GM18873 (cell line): ENCODE measurements around the gene MAP3K4.

Experiments
- ATAC-seq: cut with Tn5 transposase; IDR thresholded peaks from one replicate; pipeline ENCODE4 v1.9.1; 2021; ENCODE audit warnings: mild to moderate bottlenecking, moderate library complexity, moderate number of reproducible peaks; ENCODE audit not compliant: unreplicated experiment, low FRiP score

The MAP3K4 gene

DNA sequence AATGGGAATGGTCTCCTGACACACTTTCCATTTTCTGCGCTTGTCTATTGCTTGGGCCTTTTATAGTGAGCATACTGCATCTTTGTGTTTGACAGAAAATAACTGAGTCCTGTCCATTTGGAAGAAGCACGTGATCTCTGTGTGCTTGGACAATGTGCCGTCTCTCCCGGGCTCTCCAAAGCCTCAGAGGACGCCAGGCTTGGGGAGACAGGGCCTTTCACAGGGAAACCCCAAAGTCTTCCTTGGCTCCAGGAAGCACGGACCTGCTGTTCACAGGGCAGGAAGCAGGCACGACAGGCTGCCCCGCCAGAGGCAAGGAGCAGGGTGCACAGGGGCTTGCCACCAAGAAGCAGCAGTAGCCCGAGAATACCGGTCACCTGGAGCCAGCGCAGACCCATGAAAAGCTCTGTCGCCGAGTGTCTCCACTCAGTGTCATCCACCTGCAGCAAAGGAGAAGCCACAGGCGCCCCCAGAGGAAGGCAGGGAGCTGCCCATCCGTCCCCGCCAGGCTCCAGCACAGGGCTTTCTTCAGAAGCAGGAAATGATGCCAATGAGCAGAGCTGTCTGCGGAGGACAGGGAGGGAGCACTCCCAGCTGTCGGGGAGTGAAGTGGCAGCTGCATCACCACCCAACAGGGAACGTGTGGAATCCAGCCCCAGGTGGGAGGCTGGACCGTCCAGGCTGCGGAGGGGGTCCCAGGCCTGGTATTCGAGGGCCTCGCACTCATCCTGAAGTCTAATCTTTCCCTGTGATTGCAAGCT, 147.2 kb downstream of the MAP3K4 start:
- no peak for ATAC-seq

- no peak for ATAC-seq
Observed at GRCh38 chr6:161139304-161139765, 147.8 kb downstream of the MAP3K4 start.

GRCh38 chr6:161139766-161140553, 148.4 kb downstream of the MAP3K4 start:
- ATAC-seq, result no peak

DNA sequence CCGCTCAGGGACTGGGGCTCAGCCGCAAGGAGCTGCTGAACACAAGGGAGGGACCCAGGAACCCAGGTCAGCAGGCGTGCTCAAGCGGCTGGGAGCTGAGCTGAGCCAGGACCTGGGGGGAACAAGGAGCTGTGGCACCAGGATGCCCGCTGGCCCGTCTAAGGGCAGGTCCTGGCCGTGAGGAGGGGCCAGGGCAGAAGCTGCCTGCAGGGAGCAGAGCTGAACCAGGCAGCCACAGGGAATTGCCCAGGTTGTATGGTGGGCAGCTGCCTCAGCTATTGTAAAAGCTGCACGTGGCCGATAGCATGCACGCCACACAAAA, 148.9 kb downstream of the MAP3K4 start:
- ATAC-seq, result no peak

- ATAC-seq, result no peak
Observed at GRCh38 chr6:161141173-161141572, 149.6 kb downstream of the MAP3K4 start.

DNA sequence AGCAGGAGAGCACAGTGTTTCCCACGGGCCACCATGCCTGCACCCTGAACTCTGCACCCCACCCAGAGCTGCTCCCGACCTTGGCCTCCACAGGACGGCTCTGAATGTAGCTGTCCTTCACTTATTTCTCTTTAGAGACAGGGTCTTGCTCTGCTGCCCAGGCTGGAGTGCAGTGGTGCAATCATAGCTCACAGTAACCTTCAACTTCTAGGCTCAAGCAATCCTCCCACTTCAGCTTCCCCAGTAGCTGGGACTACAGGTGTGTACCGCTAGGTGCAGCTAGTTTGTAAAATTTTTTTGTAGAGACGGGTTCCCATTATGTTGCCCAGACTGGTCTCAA, 151.4 kb downstream of the MAP3K4 start:
- no peak for ATAC-seq

GRCh38 chr6:161143663-161144430, 152.3 kb downstream of the MAP3K4 start:
- no peak for ATAC-seq

- ATAC-seq, result no peak
Observed at GRCh38 chr6:161150136-161150535, 158.6 kb downstream of the MAP3K4 start.

- no peak for ATAC-seq
Observed at GRCh38 chr6:161150566-161150965, 159.0 kb downstream of the MAP3K4 start.

- no peak for ATAC-seq
Observed at GRCh38 chr6:161151059-161151645, 159.6 kb downstream of the MAP3K4 start.

DNA sequence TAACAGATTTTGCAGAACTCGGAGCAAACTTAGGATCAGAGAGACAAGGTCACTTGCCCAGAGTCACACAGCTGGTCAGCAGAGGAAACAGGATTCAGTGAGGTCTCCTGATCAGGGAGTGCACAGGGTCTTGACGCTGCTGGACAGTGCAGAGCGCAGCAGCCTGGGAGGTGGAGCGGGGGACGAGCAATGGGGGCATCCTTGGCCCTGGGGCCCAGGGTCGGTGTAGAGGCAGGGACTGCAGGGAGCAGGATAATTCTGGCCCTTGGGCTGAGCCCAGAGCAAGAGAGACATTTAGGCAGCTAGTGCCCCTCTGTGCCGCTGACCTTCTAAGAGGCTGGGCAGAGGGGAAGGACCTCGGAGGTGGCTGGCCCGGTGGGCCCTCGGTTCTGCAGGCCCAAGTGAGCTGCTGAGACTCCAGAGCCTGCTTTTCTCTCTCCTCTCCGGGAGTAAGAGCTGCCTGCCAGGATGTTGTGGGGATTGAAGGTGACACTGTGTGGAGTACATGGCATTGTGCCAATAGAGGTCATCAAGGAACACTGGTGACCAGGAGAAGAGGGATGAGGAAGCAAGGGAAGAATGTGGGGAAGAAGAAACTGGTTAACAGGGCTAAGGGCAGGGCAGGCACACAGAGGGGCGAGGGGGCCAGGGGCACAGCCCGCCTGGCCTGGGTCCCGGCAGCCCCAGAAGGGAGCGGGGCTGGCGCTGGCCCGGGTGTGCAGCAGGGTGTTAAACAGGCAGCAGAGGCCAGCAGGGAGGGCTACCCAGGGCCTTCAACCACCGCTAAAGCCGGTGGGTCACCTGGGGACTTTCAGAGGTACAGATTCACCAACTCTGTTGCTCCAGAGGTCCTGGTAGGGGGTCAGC, 160.3 kb downstream of the MAP3K4 start:
- no peak for ATAC-seq

GRCh38 chr6:161152527-161152862, 160.9 kb downstream of the MAP3K4 start:
- ATAC-seq, result no peak

DNA sequence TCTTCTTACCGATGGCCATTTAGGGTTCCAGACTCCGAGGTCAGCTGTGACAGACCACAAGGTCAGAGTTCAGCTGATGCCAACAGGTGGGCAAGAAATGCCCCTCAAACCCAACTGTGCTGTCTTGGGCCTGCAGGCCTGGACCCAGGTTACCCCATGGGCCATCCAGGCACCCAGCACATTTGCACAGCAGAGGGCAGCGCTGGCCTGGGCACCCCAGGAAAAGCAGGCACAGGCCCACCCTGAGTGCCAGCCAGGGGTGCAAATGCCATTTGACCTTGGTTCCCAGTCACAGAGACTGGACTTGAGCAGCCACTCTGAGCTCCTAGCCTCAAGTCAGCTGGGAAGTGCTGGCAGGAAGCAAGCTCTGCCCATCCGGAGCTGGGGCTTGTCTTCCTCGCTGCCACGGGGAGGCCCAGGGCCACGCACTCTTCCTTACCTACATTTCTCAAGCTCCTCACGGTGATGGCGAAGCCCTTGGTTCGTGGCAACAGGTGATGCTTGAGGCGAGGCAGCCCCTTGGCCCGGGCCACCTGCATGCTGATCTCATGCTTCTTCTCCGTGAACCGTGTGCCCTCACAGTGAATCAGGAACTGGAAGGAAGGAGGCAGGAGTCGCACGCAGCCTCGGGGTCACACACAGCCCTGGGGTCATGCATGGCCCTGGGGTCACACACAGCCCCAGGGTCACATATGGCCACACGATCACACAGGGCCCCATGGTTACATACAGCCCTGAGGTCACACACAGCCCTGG, 161.5 kb downstream of the MAP3K4 start:
- ATAC-seq, result no peak

DNA sequence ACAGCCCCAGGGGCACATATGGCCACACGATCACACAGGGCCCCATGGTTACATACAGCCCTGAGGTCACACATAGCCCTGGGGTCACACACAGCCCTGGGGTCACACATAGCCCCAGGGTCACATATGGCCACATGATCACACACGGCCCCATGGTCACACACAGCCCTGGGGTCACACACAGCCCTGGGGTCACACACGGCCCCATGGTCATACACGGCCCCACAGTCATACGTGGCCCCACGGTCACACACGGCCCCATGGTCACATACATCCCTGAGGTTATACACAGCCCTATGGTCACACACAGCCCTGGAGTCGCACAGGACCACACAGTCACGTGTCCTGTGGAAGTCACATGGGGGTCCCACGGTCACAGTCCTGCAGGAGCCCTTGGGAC, 162.2 kb downstream of the MAP3K4 start:
- no peak for ATAC-seq

DNA sequence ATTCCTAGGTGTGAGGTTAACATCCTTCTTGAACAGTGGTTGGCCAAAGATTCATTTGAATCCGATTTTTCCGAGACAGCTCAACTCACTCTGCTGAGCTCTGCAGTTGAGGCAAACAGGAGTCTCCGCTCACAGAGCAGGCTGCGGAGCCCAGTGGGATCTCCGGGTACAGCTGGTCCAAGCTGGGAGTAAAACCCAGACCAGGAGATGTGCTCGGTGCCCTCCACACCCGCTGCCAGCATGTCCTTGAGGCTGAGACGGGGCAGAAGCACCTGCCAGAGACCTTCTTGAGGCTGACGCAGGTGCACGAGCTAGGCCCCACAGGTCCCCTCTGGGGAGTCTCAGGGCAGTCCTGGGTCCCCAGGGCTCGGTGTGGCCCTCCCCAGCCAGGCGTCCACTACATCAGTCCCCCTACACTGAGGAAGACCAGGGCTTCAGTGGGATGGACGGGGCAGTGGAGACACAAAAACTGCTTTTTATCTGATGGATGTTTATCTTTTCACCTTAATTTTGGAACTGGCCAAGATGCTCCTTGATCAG, 163.3 kb downstream of the MAP3K4 start:
- ATAC-seq, result no peak

DNA sequence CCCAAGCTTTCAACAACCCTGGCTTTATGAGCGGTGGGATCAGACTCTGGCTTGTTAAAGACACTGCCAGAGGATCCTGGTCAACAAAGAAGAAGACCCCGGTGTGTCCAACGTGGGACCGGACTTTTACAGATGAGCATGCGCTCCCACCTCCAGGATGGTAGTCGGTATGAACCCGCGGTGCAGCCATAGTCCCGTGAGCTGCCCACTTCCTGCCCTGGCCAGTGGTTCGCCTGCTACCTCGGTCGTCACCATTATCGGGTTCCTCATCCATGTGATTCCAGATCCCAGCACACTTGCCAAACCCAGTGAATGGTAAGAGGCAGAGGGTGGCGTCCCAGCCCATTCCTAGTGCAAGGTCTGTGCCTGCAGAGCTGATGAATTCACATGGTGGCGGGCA, 169.6 kb downstream of the MAP3K4 start:
- ATAC-seq, result no peak

- no peak for ATAC-seq
Observed at GRCh38 chr6:161161889-161162624, 170.5 kb downstream of the MAP3K4 start.

- no peak for ATAC-seq
Observed at GRCh38 chr6:161162722-161163121, 171.2 kb downstream of the MAP3K4 start.
